GM12878 (cell line): ENCODE measurements around the gene DES. TPM values are rescaled to one million over a fixed set of nuclear protein-coding genes. Genes with fewer than 3 reads are reported as not detected.

Experiments
- ATAC-seq: fragments of 200-7000 bp; cut with Tn5 transposase; 3 replicates; pipeline ENCODE4 v1.9.1; 2020; ENCODE audit warnings: mild to moderate bottlenecking, moderate library complexity
- BruUV-seq: library from RNA; stranded (reverse); fragments of 400-500 nt; replicated peaks from 2 replicates; lab custom pipeline; 2021; lab: Mats Ljungman, UMichigan
- CTCF ChIA-PET: fragments of 300-600 bp; sonication (Branson Sonifier 250); formaldehyde crosslinking; extraction: SDS; loops from one replicate; lab custom pipeline; 2021; ENCODE audit warnings: inconsistent platforms; lab: Yijun Ruan, JAX
- POLR2A ChIA-PET: fragments of 350-600 bp; formaldehyde crosslinking; extraction: SDS; loops from one replicate; lab custom pipeline; 2021; ENCODE audit warnings: inconsistent platforms; lab: Charles Lee
- RAD21 ChIA-PET: fragments of 300-600 bp; sonication (Branson Sonifier 250); formaldehyde crosslinking; loops from one replicate; lab custom pipeline; 2023; ENCODE audit warnings: antibody characterized with exemption; ENCODE audit not compliant: unreplicated experiment; lab: Charles Lee
- SMC1A ChIA-PET: fragments of 300-600 bp; sonication (Branson Sonifier 250); formaldehyde crosslinking; loops from one replicate; lab custom pipeline; 2023; ENCODE audit not compliant: unreplicated experiment, uncharacterized antibody; lab: Charles Lee
- DNase-seq: peaks from one replicate; pipeline ENCODE4 v3.0.0-alpha.2; 2011; ENCODE audit warnings: low read depth, low spot score
- FAIRE-seq: peaks from 3 replicates; lab custom pipeline; 2011; peaks lifted over from hg19 to GRCh38; lab: Jason Lieb, UNC
- H2AFZ ChIP-seq: 2 replicates; pipeline ENCODE4 v1.6.0; 2011; ENCODE audit warnings: low read depth, low read length, control low read depth; ENCODE audit not compliant: control insufficient read depth
- H3K27ac ChIP-seq: 2 replicates; pipeline ENCODE4 v1.5.1; 2011; ENCODE audit warnings: control low read depth; ENCODE audit not compliant: control insufficient read depth, insufficient read depth
- H3K27me3 ChIP-seq, 2 experiments: replicated peaks in 1 of 2; 2 replicates each; pipeline versions ENCODE4 v1.6.0 to v1.6.1; 2011; ENCODE audit warnings: low read length in 1 of 2; ENCODE audit not compliant: control insufficient read depth in 2 of 2, insufficient read depth in 2 of 2
- H3K36me3 ChIP-seq, 2 experiments: 2 replicates each; pipeline ENCODE4 v1.5.1; 2011; ENCODE audit warnings: low read length in 1 of 2; ENCODE audit not compliant: control insufficient read depth in 2 of 2, insufficient read depth in 2 of 2
- H3K4me1 ChIP-seq: 2 replicates; pipeline ENCODE4 v1.6.1; 2011; ENCODE audit warnings: mild to moderate bottlenecking, low read length, moderate library complexity, mixed read lengths; ENCODE audit not compliant: control insufficient read depth, insufficient read depth
- H3K4me2 ChIP-seq: 2 replicates; pipeline ENCODE4 v1.6.0; 2011; ENCODE audit warnings: control low read depth; ENCODE audit not compliant: control insufficient read depth, insufficient read depth
- H3K4me3 ChIP-seq: fragments of 200-600 bp; sonication (generic); 2 replicates; pipeline ENCODE4 v1.5.1; 2016
- H3K79me2 ChIP-seq: 2 replicates; pipeline ENCODE4 v1.6.0; 2011; ENCODE audit warnings: low read length; ENCODE audit not compliant: control insufficient read depth, insufficient read depth
- H3K9ac ChIP-seq: 2 replicates; pipeline ENCODE4 v1.8.0; 2011; ENCODE audit warnings: low read length, control low read depth, mixed read lengths; ENCODE audit not compliant: control insufficient read depth, insufficient read depth
- H3K9me3 ChIP-seq: replicated peaks from 3 replicates; pipeline ENCODE4 v1.5.1; 2011; ENCODE audit warnings: mild to moderate bottlenecking, low read length; ENCODE audit not compliant: control insufficient read depth, insufficient read depth
- H4K20me1 ChIP-seq: 2 replicates; pipeline ENCODE4 v1.6.0; 2011; ENCODE audit not compliant: control insufficient read depth, insufficient read depth
- CHD2 ChIP-seq: IDR thresholded peaks from 2 replicates; pipeline ENCODE4 v1.6.1; 2011; ENCODE audit warnings: low read depth, low read length, improper control_type of control experiment, borderline replicate concordance
- CTCF ChIP-seq, 3 experiments: IDR thresholded peaks in 2 of 3; conservative IDR thresholded peaks in 1 of 3; 2 replicates each; pipeline ENCODE4 v1.5.1; 2011; ENCODE audit warnings: low read depth in 3 of 3, low read length in 3 of 3, mild to moderate bottlenecking in 3 of 3, control low read depth in 2 of 3, moderate library complexity in 2 of 3, inconsistent platforms in 1 of 3, mixed read lengths in 1 of 3; ENCODE audit not compliant: control insufficient read depth in 2 of 3, insufficient read depth in 1 of 3; ENCODE audit errors: extremely low read depth in 1 of 3
- IRF5 ChIP-seq: fragments of 450-650 bp; IDR thresholded peaks from 2 replicates; pipeline ENCODE4 v1.6.1; 2017; ENCODE audit warnings: borderline replicate concordance
- KDM1A ChIP-seq: fragments of 200-600 bp; sonication (generic); IDR thresholded peaks from 2 replicates; pipeline ENCODE4 v1.6.1; 2016; ENCODE audit warnings: borderline replicate concordance
- NKRF ChIP-seq: fragments of 450-650 bp; conservative IDR thresholded peaks from 2 replicates; pipeline ENCODE4 v1.6.1; 2017; ENCODE audit warnings: mild to moderate bottlenecking, moderate library complexity
- NRF1 ChIP-seq: conservative IDR thresholded peaks from 2 replicates; pipeline ENCODE4 v1.6.1; 2011; ENCODE audit warnings: mild to moderate bottlenecking, low read depth, low read length, improper control_type of control experiment
- PML ChIP-seq: IDR thresholded peaks from 2 replicates; pipeline ENCODE4 v1.6.1; 2012; ENCODE audit warnings: low read length, inconsistent platforms
- YBX1 ChIP-seq: fragments of 450-650 bp; IDR thresholded peaks from 2 replicates; pipeline ENCODE4 v1.6.1; 2016; ENCODE audit warnings: antibody characterized with exemption
- WGBS: methylation state at CpG from one replicate; pipeline ENCODE4 v1.1.6; 2016; ENCODE audit warnings: low lambda C conversion rate; ENCODE audit not compliant: insufficient replicate concordance, insufficient coverage; ENCODE audit errors: missing lambda C conversion rate; 5-methylcytosine and 5-hydroxymethylcytosine counted together
- in situ Hi-C: fragments of 300-500 bp; cut with MboI; formaldehyde crosslinking; loops from 9 replicates; pipeline ENCODE4 v1.14.3; 2018; ENCODE audit warnings: mixed read lengths
- intact Hi-C: fragments of 100-400 bp; cut with micrococcal nuclease; formaldehyde crosslinking; loops from one replicate; pipeline ENCODE4 v1.14.2; 2022; ENCODE audit not compliant: unreplicated experiment
- polyA plus RNA-seq, 11 experiments: library from polyadenylated mRNA; depleted of rRNA in 4 of 11; unstranded in 6 of 11; stranded (reverse) in 5 of 11; fragments of >200 nt; fragmentation: Nextera tagmentation in 4 of 11; fragmentation: Illumina TruSeq in 1 of 11; extraction: Ambion mirVana in 4 of 11; extraction: Trizol in 1 of 11; gene quantifications; 1 replicate in 1 of 11; 2 replicates in 10 of 11; pipeline versions ENCODE4 v1.2.1 to v1.2.3, GENCODE V29; 2011 to 2016; ENCODE audit warnings: inconsistent platforms in 2 of 11, missing spikeins in 2 of 11, low read depth in 1 of 11
- total RNA-seq, 4 experiments: library from RNA; depleted of rRNA in 3 of 4; stranded (reverse); fragments of >200 nt in 3 of 4; fragmentation: Illumina TruSeq in 1 of 4; extraction: Trizol in 1 of 4; gene quantifications; 2 replicates each; pipeline versions ENCODE4 v1.2.1 to v1.2.3, GENCODE V29; 2013 to 2021

DES gene
- total and polyA plus RNA-seq, 10 of the 15 experiments (the other 5 are each of a cell fraction or from before 2014, with no cell fraction given), result 0.80 TPM; not detected in 9

GRCh38 chr2:219457784-219458369 is 39.7 kb downstream of the DES start:
- ATAC-seq (peak; percentile 81), DNase-seq (no peak), FAIRE-seq (no peak)
- Histone ChIP-seq H3K79me2 (no peaks in the 10 kb centered on the region), H3K9me3 (no peaks in the 10 kb centered on the region), H2AFZ (no peak overlapping the region), H4K20me1 (no peaks in the 10 kb centered on the region), H3K4me1 (no peaks in the 10 kb centered on the region), H3K36me3 (no peaks in the 10 kb centered on the region), H3K27ac (no peak overlapping the region), H3K4me2 (no peak overlapping the region), H3K9ac (no peak overlapping the region), H3K4me3 (no peak overlapping the region), H3K27me3 (peaks cover 1 to 2% of the 10 kb centered on the region in 2 experiments; a peak in 2 of 4 replicates)
- TF ChIP-seq NKRF, result no peak
- no peak for TF ChIP-seq KDM1A
- no peak for TF ChIP-seq YBX1
- TF ChIP-seq CTCF (IDR thresholded peaks at IDR 0.05 in 2 of 3, conservative IDR thresholded peaks at IDR 0.05 in 1 of 3; ENCODE audit: control insufficient read depth in 2 of 3, extremely low read depth in 1 of 3, insufficient read depth in 1 of 3, low read depth in 3 of 3, low read length in 3 of 3), result peak in 2 of 3 experiments; percentile 13 to 39; a peak in 2 of 6 replicates
- TF ChIP-seq CHD2, result no peak
- TF ChIP-seq PML, result no peak
- no peak for TF ChIP-seq NRF1
- no peak for TF ChIP-seq IRF5
- no TSS peak for BruUV-seq
- ChIA-PET SMC1A (interaction anchor here (1.2 to 1.4 kb wide), 2 partner anchors 71 to 72 kb away, joined by 3 to 4 read pairs; no protein-coding TSS in a partner anchor), CTCF (interaction anchor here (0.6 to 3.1 kb wide), 6 partner anchors 39 to 551 kb away, joined by 3 to 15 read pairs (median 4); a partner anchor contains a TSS), POLR2A (no interaction called here), RAD21 (interaction anchor here (1.2 to 1.9 kb wide), 3 partner anchors 38 to 72 kb away, joined by 3 to 6 read pairs (median 5); a partner anchor contains a TSS)
- intact Hi-C loops, result no loop called here
- in situ Hi-C loops, result no loop called here
- whole genome bisulfite sequencing, result 43% methylated on average over 5 of the region's 5 CpGs
